Central memory CD4-positive, alpha-beta T cell (primary cell): Measurements from ENCODE around the gene HMCN2.

Source experiments
- DNase-seq: peaks from one replicate; pipeline ENCODE4 v3.0.0; 2022

The HMCN2 gene

DNA sequence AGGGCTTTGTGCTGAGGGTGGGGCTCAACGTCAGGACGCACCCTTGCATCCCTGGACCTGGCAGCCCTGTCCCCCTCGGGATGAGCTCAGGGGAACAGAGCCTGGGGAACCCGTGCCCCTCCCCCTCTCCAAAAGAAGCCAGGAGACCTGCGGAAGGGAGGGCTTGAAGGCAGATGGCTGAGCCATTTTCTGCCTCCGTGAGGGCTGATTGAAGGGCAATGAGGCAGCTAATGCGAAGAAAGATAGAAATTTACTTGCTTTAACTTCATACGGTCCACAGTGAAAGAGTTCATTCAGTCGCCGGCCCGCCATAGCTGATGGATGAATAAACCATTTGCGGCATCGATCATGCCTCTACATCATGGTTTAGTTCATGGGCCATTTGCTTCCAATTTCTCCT is 208.0 kb downstream of the HMCN2 start:
- DNase-seq, result no peak

- DNase-seq, result no peak
Measured at GRCh38 chr9:130474106-130474505, 208.5 kb downstream of the HMCN2 start.

DNA sequence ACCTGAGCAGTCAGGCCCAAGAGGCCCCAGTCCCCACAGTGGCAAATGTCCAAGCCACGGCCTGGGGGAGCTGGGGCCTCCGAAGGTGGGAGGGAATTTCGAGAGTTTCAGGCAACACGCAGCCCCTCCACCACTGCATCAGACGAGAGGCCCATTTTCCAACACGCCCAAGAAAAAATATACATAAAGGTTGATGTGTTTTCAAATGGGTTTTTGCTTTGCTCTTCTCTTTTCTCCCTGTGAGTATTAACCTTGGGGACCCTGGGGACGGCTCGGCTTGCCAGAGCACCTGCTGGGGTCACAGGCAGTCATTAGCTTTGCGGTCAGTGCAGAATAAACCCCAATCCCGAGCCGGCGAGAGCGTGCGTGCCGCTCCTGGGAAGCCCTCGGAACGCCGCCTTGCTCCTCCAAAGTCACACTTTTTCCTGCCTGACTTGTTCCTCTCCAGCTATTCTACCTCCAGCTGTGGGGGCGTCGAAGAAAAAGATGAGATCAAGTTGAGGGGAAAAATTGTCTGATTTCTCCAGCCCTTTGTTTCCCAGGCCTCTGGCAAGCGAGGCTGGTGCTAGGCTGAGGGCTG is 210.7 kb downstream of the HMCN2 start:
- no peak for DNase-seq

- no peak for DNase-seq
Measured at GRCh38 chr9:130477564-130477963, 212.0 kb downstream of the HMCN2 start.

DNA sequence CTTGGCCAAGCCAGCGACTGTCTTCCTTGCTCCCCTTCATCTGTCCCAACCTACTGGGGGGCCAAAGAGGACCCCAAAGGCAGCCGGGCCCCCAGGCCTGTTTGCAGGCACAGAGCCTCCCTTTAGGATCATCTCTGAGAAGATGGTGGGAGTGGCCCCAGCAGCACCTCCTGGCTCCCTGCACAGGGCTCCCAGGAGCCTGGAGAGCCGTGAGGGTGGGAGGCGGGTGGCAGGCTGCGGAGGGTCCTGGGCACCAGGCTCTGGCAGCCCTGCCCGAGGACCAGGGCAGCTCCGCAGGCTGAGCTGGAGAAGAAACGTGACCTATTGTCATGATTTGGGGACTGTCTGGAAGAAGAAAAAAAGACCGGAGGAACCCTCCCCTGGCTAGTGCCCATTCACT is 212.6 kb downstream of the HMCN2 start:
- no peak for DNase-seq

DNA sequence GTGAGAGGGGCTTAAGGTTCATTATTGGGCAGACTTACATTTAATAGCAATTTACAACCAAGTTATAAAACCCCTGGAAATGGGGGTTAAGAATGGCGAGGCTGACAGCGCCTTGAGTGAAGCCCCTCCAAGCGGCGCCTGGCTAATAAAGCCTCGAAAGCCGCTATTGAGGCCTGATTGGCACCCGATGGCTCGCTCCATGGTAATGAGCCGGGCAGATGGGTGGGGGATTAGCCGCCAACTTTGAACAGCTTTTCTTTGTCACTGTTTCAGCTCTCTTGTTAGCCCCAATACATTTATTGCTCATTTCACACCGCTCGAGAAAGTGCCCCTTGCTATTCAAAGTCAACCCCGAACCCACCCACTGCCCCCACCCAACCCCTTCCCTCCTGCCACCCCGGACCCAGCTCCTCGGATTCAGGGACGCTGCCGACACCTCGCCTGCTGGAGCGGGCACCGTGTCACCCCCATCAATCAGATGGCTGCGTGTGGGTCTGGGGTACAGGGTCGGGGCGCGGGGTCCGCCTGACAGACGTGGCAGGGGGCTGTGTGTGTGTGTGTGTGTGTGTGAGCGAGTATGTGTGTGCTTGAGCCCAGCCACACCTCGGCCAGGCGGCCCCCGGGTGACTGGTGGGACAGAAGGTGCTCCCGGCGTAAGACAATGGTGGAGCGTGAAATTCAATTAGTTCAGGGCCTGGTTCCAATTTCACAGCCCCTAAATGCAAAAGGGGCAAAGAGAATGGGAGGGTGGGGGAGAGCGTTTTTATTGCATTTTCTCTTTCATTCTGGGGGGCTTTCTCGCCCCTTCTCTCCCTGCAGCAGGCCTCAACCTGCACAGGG is 213.4 kb downstream of the HMCN2 start:
- DNase-seq, result no peak

DNA sequence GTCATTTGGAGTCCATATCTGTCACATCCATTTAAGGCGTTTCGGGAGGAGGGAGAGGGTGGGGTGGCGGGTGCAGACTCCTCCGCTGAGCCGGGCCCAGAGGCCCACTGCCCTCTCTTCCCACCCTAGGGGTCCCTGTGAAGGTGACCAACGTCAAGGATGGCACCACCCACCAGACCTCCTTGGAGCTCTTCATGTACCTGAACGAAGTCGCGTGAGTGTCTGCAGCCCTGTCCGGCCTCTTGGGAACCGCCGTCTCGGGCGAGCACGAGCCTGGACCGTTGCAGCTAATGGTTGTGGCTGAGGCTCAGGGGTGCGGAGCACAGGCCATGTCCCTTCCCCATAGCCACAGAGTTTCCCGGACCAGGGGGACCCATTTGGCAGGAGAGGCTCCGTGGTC is 214.0 kb downstream of the HMCN2 start:
- no peak for DNase-seq

DNA sequence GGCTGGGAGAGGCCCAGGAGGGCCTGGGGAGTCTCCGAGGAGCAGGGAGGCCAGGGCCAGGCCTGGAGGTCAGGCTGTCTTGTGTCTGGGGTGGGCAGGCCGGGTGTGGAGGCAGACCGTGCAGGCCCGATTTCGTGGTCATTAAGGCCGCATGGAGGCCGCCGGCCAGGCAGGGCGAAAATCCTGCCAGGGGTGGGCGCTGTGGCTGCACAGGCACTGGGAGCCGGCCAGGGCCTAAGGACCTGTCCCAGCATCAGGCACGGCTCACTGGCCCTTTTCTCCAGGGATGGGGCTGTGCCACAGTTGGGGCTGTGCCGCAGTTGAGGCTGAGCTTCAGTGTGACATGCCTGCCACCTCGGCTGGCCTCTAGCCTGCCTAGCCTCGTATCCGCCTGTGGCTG is 215.1 kb downstream of the HMCN2 start:
- no peak for DNase-seq

DNA sequence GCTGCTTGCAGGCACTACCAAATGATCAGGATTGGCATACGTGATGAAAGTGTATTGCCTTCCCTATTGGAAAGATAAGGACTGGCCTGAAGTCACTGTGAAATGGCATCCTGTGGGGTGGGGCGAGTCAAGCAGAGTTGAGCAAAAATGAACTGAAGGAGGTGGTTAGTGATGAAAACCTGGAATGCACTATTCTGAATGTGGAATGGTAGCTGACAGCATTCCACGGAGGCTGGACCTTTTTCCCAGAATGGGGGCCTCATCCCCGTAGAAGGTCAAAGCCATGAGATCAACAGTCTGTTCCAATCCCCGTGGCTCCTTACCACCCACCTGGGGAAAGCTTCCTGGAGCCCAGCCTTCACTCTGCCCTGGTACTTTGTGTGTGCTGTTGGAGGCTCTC is 216.9 kb downstream of the HMCN2 start:
- no peak for DNase-seq

DNA sequence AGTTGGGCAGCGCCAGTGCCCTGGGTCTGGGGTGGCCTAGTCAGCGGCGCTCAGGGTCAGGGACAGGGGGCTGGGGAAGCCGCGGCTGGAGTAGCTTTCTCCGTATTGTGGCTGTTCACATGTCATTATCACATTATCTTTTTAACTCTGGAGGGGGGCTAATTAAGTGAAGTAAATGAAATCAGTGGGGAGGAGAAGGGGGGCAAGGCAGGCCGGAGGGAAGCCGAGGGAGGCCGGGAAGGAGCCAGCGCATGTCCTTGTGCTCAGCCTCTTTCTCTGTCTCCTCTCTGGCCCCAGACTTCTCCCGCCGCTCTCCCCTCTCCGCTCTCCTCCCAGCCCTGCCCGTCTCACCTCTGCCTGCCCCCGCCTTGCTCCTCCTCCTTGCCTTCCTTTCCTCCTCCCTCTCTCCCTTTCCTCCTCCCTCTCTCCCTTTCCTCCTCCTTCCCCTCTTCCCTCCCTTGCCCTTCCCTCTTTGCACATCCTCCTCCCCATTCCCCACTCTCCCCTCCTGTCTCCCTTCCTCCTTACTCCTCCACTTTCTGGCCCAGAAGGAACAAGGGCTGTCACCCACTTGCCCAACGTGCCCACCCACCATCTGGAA is 217.9 kb downstream of the HMCN2 start:
- DNase-seq, result no peak
